IMR-90 (cell line): ENCODE results near the gene BICD1. TPM values are rescaled to one million over a fixed set of nuclear protein-coding genes. Genes with fewer than 3 reads are reported as not detected.

Experiments used
- ATAC-seq: fragments of 200-7000 bp; cut with Tn5 transposase; 2 replicates; pipeline ENCODE4 v1.9.1; 2020; ENCODE audit warnings: low read depth, mild to moderate bottlenecking, moderate library complexity
- BruUV-seq: library from RNA; stranded (reverse); fragments of 400-500 nt; replicated peaks from 2 replicates; lab custom pipeline; 2021; lab: Mats Ljungman, UMichigan
- CTCF ChIA-PET: fragments of 300-600 bp; formaldehyde crosslinking; extraction: SDS; loops from one replicate; lab custom pipeline; 2021; ENCODE audit warnings: antibody characterized with exemption; lab: Yijun Ruan, JAX
- POLR2A ChIA-PET: fragments of 300-600 bp; sonication (Branson Sonifier 250); formaldehyde crosslinking; loops from one replicate; lab custom pipeline; 2022; ENCODE audit warnings: antibody characterized with exemption; ENCODE audit not compliant: unreplicated experiment; lab: Charles Lee
- DNase-seq: peaks from one replicate; pipeline ENCODE4 v3.0.0; 2013
- H2AFZ ChIP-seq: replicated peaks from 2 replicates; pipeline ENCODE3; 2013; ENCODE audit warnings: low read length, mild to moderate bottlenecking; ENCODE audit not compliant: poor library complexity
- H2AK5ac ChIP-seq: 2 replicates; pipeline ENCODE4 v1.6.1; 2013; ENCODE audit warnings: low read depth, low read length, inconsistent platforms
- H2AK9ac ChIP-seq: replicated peaks from 2 replicates; pipeline ENCODE3; 2013; ENCODE audit warnings: mild to moderate bottlenecking, low read depth, low read length, moderate library complexity; ENCODE audit not compliant: poor library complexity
- H2BK120ac ChIP-seq: 2 replicates; pipeline ENCODE4 v1.6.1; 2013; ENCODE audit warnings: low read depth, low read length, inconsistent platforms
- H2BK15ac ChIP-seq: 3 replicates; pipeline ENCODE4 v1.6.1; 2013; ENCODE audit warnings: low read depth, low read length, inconsistent platforms
- H2BK20ac ChIP-seq: 2 replicates; pipeline ENCODE4 v1.6.1; 2013; ENCODE audit warnings: low read depth, mild to moderate bottlenecking, inconsistent platforms, low read length, moderate library complexity
- H2BK5ac ChIP-seq: 2 replicates; pipeline ENCODE4 v1.6.1; 2013; ENCODE audit warnings: mild to moderate bottlenecking, low read depth, low read length, inconsistent platforms; ENCODE audit not compliant: poor library complexity, severe bottlenecking
- H3K14ac ChIP-seq: replicated peaks from 2 replicates; pipeline ENCODE4 v1.6.1; 2013; ENCODE audit warnings: low read depth, low read length, inconsistent platforms
- H3K18ac ChIP-seq: 2 replicates; pipeline ENCODE4 v1.6.1; 2013; ENCODE audit warnings: low read depth, low read length, control low read depth
- H3K23ac ChIP-seq: 2 replicates; pipeline ENCODE4 v1.6.1; 2013; ENCODE audit warnings: low read depth, low read length, inconsistent platforms
- H3K27ac ChIP-seq: 2 replicates; pipeline ENCODE4 v1.5.1; 2013; ENCODE audit warnings: mild to moderate bottlenecking, control low read depth, low read length; ENCODE audit not compliant: insufficient read depth
- H3K27me3 ChIP-seq: 2 replicates; pipeline ENCODE4 v1.6.1; 2013; ENCODE audit warnings: low read length; ENCODE audit not compliant: control insufficient read depth, insufficient read depth
- H3K36me3 ChIP-seq: 2 replicates; pipeline ENCODE4 v1.6.1; 2013; ENCODE audit warnings: low read length, mixed read lengths; ENCODE audit not compliant: control insufficient read depth, insufficient read depth
- H3K4ac ChIP-seq: 2 replicates; pipeline ENCODE4 v1.6.1; 2013; ENCODE audit warnings: low read depth, low read length, inconsistent platforms
- H3K4me1 ChIP-seq: 2 replicates; pipeline ENCODE4 v1.6.1; 2013; ENCODE audit warnings: low read length, mixed read lengths; ENCODE audit not compliant: control insufficient read depth, insufficient read depth
- H3K4me2 ChIP-seq: 2 replicates; pipeline ENCODE4 v1.6.1; 2013; ENCODE audit warnings: low read depth, mild to moderate bottlenecking, control low read depth, low read length, moderate library complexity
- H3K4me3 ChIP-seq: 2 replicates; pipeline ENCODE4 v1.5.1; 2013; ENCODE audit warnings: low read depth, mild to moderate bottlenecking, control low read depth, low read length, moderate library complexity; ENCODE audit not compliant: insufficient read depth
- H3K56ac ChIP-seq: 2 replicates; pipeline ENCODE4 v1.6.1; 2013; ENCODE audit warnings: low read length, inconsistent platforms; ENCODE audit not compliant: insufficient read depth; ENCODE audit errors: extremely low read depth
- H3K79me1 ChIP-seq, 2 experiments: 2 replicates each; pipeline ENCODE4 v1.6.1; 2013; ENCODE audit warnings: low read length in 2 of 2, inconsistent platforms in 1 of 2, low read depth in 1 of 2
- H3K9ac ChIP-seq: 2 replicates; pipeline ENCODE4 v1.6.1; 2013; ENCODE audit warnings: low read depth, low read length, control low read depth
- H3K9me1 ChIP-seq: 2 replicates; pipeline ENCODE4 v1.6.1; 2013; ENCODE audit warnings: low read length, inconsistent platforms; ENCODE audit not compliant: insufficient read depth
- H3K9me3 ChIP-seq: 2 replicates; pipeline ENCODE4 v1.6.1; 2013; ENCODE audit warnings: low read length; ENCODE audit not compliant: control insufficient read depth, insufficient read depth
- H4K20me1 ChIP-seq: 2 replicates; pipeline ENCODE4 v1.6.1; 2013; ENCODE audit warnings: low read length, inconsistent platforms; ENCODE audit not compliant: insufficient read depth
- H4K5ac ChIP-seq: 2 replicates; pipeline ENCODE4 v1.6.1; 2013; ENCODE audit warnings: mild to moderate bottlenecking, low read depth, low read length, control low read depth
- H4K8ac ChIP-seq, 2 experiments: 2 replicates each; pipeline ENCODE4 v1.6.1; 2013; ENCODE audit warnings: low read depth in 2 of 2, low read length in 2 of 2, control low read depth in 1 of 2, inconsistent platforms in 1 of 2
- H4K91ac ChIP-seq: 2 replicates; pipeline ENCODE4 v1.6.1; 2013; ENCODE audit warnings: low read depth, low read length, inconsistent platforms; ENCODE audit not compliant: insufficient read depth
- BHLHE40 ChIP-seq: fragments of 150-350 bp; IDR thresholded peaks from 2 replicates; pipeline ENCODE4 v1.6.1; 2016; ENCODE audit warnings: mild to moderate bottlenecking, low read depth, low read length
- CEBPB ChIP-seq: IDR thresholded peaks from 2 replicates; pipeline ENCODE4 v1.6.1; 2012; ENCODE audit warnings: low read depth, low read length, improper control_type of control experiment
- CHD1 ChIP-seq: IDR thresholded peaks from 2 replicates; pipeline ENCODE4 v1.6.1; 2012; ENCODE audit warnings: low read depth, low read length, improper control_type of control experiment
- CTCF ChIP-seq: conservative IDR thresholded peaks from 2 replicates; pipeline ENCODE4 v1.5.1; 2012; ENCODE audit warnings: mild to moderate bottlenecking, low read depth, low read length, improper control_type of control experiment
- ELK1 ChIP-seq: fragments of 150-350 bp; IDR thresholded peaks from 2 replicates; pipeline ENCODE4 v1.6.1; 2016; ENCODE audit warnings: low read depth, mild to moderate bottlenecking, low read length, moderate library complexity, borderline replicate concordance
- FOS ChIP-seq: fragments of 150-350 bp; IDR thresholded peaks from 2 replicates; pipeline ENCODE4 v1.6.1; 2016; ENCODE audit warnings: low read depth, low read length
- MAFK ChIP-seq: IDR thresholded peaks from 2 replicates; pipeline ENCODE4 v1.6.1; 2012; ENCODE audit warnings: low read depth, low read length, improper control_type of control experiment
- MAZ ChIP-seq: IDR thresholded peaks from 2 replicates; pipeline ENCODE4 v1.6.1; 2012; ENCODE audit warnings: low read depth, mild to moderate bottlenecking, low read length, improper control_type of control experiment, moderate library complexity, borderline replicate concordance
- NFE2L2 ChIP-seq: fragments of 150-350 bp; IDR thresholded peaks from 2 replicates; pipeline ENCODE4 v1.6.1; 2016; ENCODE audit warnings: low read depth, mild to moderate bottlenecking, low read length
- POLR2A ChIP-seq: IDR thresholded peaks from 2 replicates; pipeline ENCODE4 v1.6.1; 2012; ENCODE audit warnings: mild to moderate bottlenecking, low read depth, low read length
- RFX5 ChIP-seq: IDR thresholded peaks from 2 replicates; pipeline ENCODE4 v1.8.0; 2012; ENCODE audit warnings: low read depth, mild to moderate bottlenecking, low read length, moderate library complexity
- SMC3 ChIP-seq: fragments of 150-350 bp; IDR thresholded peaks from 2 replicates; pipeline ENCODE4 v1.6.1; 2016; ENCODE audit warnings: low read depth, mild to moderate bottlenecking, antibody characterized with exemption, low read length, moderate library complexity
- WGBS, 2 experiments: methylation state at CpG; one replicate each; pipeline versions ENCODE4 v1.1.5 to v1.1.7; 2013; ENCODE audit warnings: missing lambda C conversion rate in 2 of 2; ENCODE audit not compliant: insufficient read length in 1 of 2; ENCODE audit errors: extremely low coverage in 2 of 2; 5-methylcytosine and 5-hydroxymethylcytosine counted together
- dilution Hi-C: fragments of 300-500 bp; cut with HindIII; formaldehyde crosslinking; loops from one replicate; pipeline ENCODE4 v1.14.3; 2018; ENCODE audit warnings: low sequenced_read_pairs; ENCODE audit not compliant: unreplicated experiment
- in situ Hi-C: fragments of 300-500 bp; cut with MboI; formaldehyde crosslinking; loops from 3 replicates; pipeline ENCODE4 v1.14.3; 2019; ENCODE audit warnings: low sequenced_read_pairs, inconsistent platforms, mixed read lengths
- intact Hi-C: fragments of 100-400 bp; cut with micrococcal nuclease; formaldehyde crosslinking; loops from 2 replicates; pipeline ENCODE4 v1.10.0; 2022
- polyA plus RNA-seq, 3 experiments: library from polyadenylated mRNA; depleted of rRNA; stranded (reverse); fragments of >200 nt; gene quantifications; 2 replicates each; pipeline ENCODE4 v1.2.3, GENCODE V29; 2012; ENCODE audit warnings: low replicate concordance in 1 of 3
- total RNA-seq: library from RNA; depleted of rRNA; stranded (reverse); fragments of >200 nt; gene quantifications from 2 replicates; pipeline ENCODE4 v1.2.3, GENCODE V29; 2012

BICD1 gene
- total and polyA plus RNA-seq, 2 of the 4 experiments (the other 2 are of a cell fraction): 17.2 to 21.8 TPM

GRCh38 chr12:32273712-32274111 lies 167.1 kb downstream of the BICD1 start:
- Histone ChIP-seq H3K14ac (no peak overlapping the region), H2BK15ac (no peak overlapping the region), H3K27ac (no peak overlapping the region), H4K8ac (no peak overlapping the region), H3K4me2 (peak overlapping the region; percentile 70; the same call in 1 of the 2 replicates), H3K27me3 (no peaks in the 10 kb centered on the region), H3K36me3 (no peaks in the 10 kb centered on the region), H3K18ac (no peak overlapping the region), H4K91ac (no peak overlapping the region), H2AK5ac (no peak overlapping the region; the same call in 1 of the 2 replicates), H3K4ac (no peak overlapping the region), H3K9ac (no peak overlapping the region), H2AK9ac (no peak overlapping the region), H3K9me1 (peaks cover 11% of the 10 kb centered on the region), H3K9me3 (no peaks in the 10 kb centered on the region), H4K5ac (0 out of 2 replicates have a peak overlapping the region, but pooled peaks have one; percentile 42), H3K4me3 (no peak overlapping the region), H2BK5ac (no peak overlapping the region), H3K56ac (no peak overlapping the region), H3K4me1 (peaks cover 14% of the 10 kb centered on the region), H3K79me1 (peaks cover 7 to 24% of the 10 kb centered on the region in 2 experiments; a peak in 3 of 4 replicates), H4K20me1 (peaks cover 7% of the 10 kb centered on the region; the same call in 1 of the 2 replicates), H3K23ac (no peak overlapping the region), H2BK20ac (no peak overlapping the region), H2BK120ac (no peak overlapping the region), H2AFZ (no peak overlapping the region)
- CTCF ChIA-PET: interaction anchor here (1.0 kb wide), 1 partner anchor 31 kb away, joined by 6 read pairs; no protein-coding TSS in a partner anchor
- intact Hi-C loops: no loop called here
- TF ChIP-seq SMC3 (no peak), ELK1 (no peak), MAZ (no peak), CTCF (no peak), RFX5 (no peak), CHD1 (no peak), CEBPB (no peak), POLR2A (no peak), BHLHE40 (no peak), FOS (no peak), NFE2L2 (no peak), MAFK (no peak)
- POLR2A ChIA-PET: no interaction called here
- no CpG with 5 or more reads among the region's 7 CpGs for WGBS, 2 experiments
- ATAC-seq (no peak), DNase-seq (no peak)
- no TSS peak for BruUV-seq
- in situ Hi-C loops: no loop called here
- dilution Hi-C loops: no loop called here
